ENCODE results near the gene VN1R5.

GRCh38 chr1:247212627-247213617 is 43.0 kb upstream of the VN1R5 start:
- TF ChIP-seq, protein P1, sequence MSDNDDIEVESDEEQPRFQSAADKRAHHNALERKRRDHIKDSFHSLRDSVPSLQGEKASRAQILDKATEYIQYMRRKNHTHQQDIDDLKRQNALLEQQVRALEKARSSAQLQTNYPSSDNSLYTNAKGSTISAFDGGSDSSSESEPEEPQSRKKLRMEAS (IDR thresholded peaks at IDR 0.05; ENCODE audit: insufficient read depth, insufficient read length) = no peak
- no peak for TF ChIP-seq JUN (IDR thresholded peaks at IDR 0.05; ENCODE audit: borderline replicate concordance, insufficient read depth, insufficient read length, low read depth)
- no peak for TF ChIP-seq CTCF (IDR thresholded peaks at IDR 0.05; ENCODE audit: extremely low read depth in 1 of 2, insufficient read depth in 1 of 2, low read depth in 1 of 2, low read length in 2 of 2)
- no peak for TF ChIP-seq POLR2A (IDR thresholded peaks at IDR 0.05; ENCODE audit: low read depth, low read length)
- no peak for TF ChIP-seq EZH2 (IDR thresholded peaks at IDR 0.05; ENCODE audit: borderline replicate concordance, low read depth, low read length, severe bottlenecking)

All from endothelial cell of umbilical vein (primary cell).